ENCODE results near the gene SLC13A3.

DNA sequence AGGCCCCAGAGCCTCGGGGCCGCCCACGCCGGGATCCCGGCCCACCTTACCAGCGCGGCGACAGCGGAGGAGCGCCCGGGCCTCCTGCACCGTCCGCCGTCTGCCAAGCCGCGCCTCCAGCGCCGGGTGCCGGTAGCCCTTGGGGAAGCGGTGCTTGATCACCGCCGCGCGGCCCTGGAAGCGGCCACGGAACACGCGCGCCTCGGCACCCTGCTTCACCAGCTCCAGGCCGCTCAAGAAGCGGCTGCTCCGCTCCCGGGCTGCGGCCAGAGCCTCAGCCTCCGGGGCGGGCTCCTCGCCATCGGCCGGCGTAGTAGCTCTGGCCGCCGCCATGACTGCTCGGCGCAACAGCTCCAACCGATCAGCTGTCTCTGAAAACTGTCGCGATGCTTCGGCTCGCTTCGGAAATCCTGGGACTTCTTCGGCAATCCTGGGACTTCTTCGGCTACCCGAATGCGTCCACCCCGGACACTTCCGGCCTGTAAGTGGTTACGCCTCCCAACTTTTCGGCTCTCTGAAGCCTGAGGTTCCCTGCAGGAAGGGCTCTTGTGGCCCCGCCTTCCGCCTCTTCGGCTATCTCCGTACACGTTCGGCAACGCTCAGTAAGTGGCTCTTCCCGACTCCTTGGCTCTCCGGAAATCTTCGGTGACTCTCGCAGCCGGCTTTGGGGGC lies 38.0 kb upstream of the SLC13A3 start, which contains the start of gene TP53RK:
- TF ChIP-seq, protein P1, sequence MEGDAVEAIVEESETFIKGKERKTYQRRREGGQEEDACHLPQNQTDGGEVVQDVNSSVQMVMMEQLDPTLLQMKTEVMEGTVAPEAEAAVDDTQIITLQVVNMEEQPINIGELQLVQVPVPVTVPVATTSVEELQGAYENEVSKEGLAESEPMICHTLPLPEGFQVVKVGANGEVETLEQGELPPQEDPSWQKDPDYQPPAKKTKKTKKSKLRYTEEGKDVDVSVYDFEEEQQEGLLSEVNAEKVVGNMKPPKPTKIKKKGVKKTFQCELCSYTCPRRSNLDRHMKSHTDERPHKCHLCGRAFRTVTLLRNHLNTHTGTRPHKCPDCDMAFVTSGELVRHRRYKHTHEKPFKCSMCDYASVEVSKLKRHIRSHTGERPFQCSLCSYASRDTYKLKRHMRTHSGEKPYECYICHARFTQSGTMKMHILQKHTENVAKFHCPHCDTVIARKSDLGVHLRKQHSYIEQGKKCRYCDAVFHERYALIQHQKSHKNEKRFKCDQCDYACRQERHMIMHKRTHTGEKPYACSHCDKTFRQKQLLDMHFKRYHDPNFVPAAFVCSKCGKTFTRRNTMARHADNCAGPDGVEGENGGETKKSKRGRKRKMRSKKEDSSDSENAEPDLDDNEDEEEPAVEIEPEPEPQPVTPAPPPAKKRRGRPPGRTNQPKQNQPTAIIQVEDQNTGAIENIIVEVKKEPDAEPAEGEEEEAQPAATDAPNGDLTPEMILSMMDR (IDR thresholded peaks at IDR 0.05) = peak in 3 of 4 experiments; percentile 42 to 71 (median 67)
- TF ChIP-seq POLR2A (IDR thresholded peaks at IDR 0.05) = peak; percentile 83
- TF ChIP-seq EP300 (IDR thresholded peaks at IDR 0.05) = no peak

All from gastroesophageal sphincter (tissue), 3 donors.